Activated T-helper 2 cell treated with anti-CD3 and anti-CD28 coated beads, Interferon-gamma antibody, Interleukin-2, Interleukin-4, amounts not matched to agents 10 μg/mL and 5 μg/mL and 100 μg/mL, durations not matched to agents 14 hours and 24 hours and 36 hours (primary cell): ENCODE data around the gene GAS6. TPM values are rescaled to one million over a fixed set of nuclear protein-coding genes. Genes with fewer than 3 reads are reported as not detected.
"Not testable (repeated sequence)": the region's sequence is repeated elsewhere in the genome, so short reads cannot be mapped to it uniquely, and the experiment has no call there.

Experiments
- DNase-seq: peaks from one replicate; pipeline ENCODE4 v3.0.0; 2021; ENCODE audit warnings: low spot score
- H3K27ac Mint-ChIP-seq: one replicate; pipeline ENCODE4 v1.8.0; 2021; ENCODE audit warnings: mixed read lengths
- H3K27me3 Mint-ChIP-seq: one replicate; pipeline ENCODE4 v1.8.0; 2021; ENCODE audit warnings: low read depth, mixed read lengths
- H3K36me3 Mint-ChIP-seq: one replicate; pipeline ENCODE4 v1.8.0; 2021; ENCODE audit warnings: low read depth, mixed read lengths
- H3K4me1 Mint-ChIP-seq: one replicate; pipeline ENCODE4 v1.8.0; 2021; ENCODE audit warnings: low read depth, mixed read lengths
- H3K4me3 Mint-ChIP-seq: one replicate; pipeline ENCODE4 v1.8.0; 2021; ENCODE audit warnings: low read depth, mild to moderate bottlenecking, moderate library complexity, mixed read lengths
- H3K9me3 Mint-ChIP-seq: one replicate; pipeline ENCODE4 v1.8.0; 2021; ENCODE audit warnings: mixed read lengths
- intact Hi-C: fragments of 100-400 bp; cut with micrococcal nuclease; formaldehyde crosslinking; loops from one replicate; pipeline ENCODE4 v1.15.1; 2023
- total RNA-seq: library from RNA; stranded (reverse); gene quantifications from 2 replicates; pipeline ENCODE4 v1.2.3, GENCODE V29; 2022

GAS6 gene
- total RNA-seq, 1 donor from 2014 or later: 0.32 TPM

- H3K9me3 Mint-ChIP-seq: no peaks in the 10 kb centered on the region
- H3K4me1 Mint-ChIP-seq: peaks cover 4% of the 10 kb centered on the region
- no peak for DNase-seq
- intact Hi-C loops: no loop called here
- H3K36me3 Mint-ChIP-seq: peaks cover 3% of the 10 kb centered on the region
- H3K27ac Mint-ChIP-seq: no peak overlapping the region
- no peak overlapping the region for H3K4me3 Mint-ChIP-seq
- H3K27me3 Mint-ChIP-seq: no peaks in the 10 kb centered on the region
These were observed 30.6 kb downstream of the GAS6 start for GRCh38 chr13:113833111-113833830.

- intact Hi-C loops: no loop called here
- H3K36me3 Mint-ChIP-seq: peaks cover 3% of the 10 kb centered on the region
- H3K4me3 Mint-ChIP-seq: no peak overlapping the region
- H3K27ac Mint-ChIP-seq: no peak overlapping the region
- no peaks in the 10 kb centered on the region for H3K9me3 Mint-ChIP-seq
- H3K27me3 Mint-ChIP-seq: no peaks in the 10 kb centered on the region
- no peak for DNase-seq
- H3K4me1 Mint-ChIP-seq: peaks cover 4% of the 10 kb centered on the region
These were observed 31.2 kb downstream of the GAS6 start for GRCh38 chr13:113832631-113833030.

GRCh38 chr13:113832205-113832604, 31.7 kb downstream of the GAS6 start:
- Mint-ChIP-seq H3K9me3 (no peaks in the 10 kb centered on the region), H3K4me3 (no peak overlapping the region), H3K27ac (no peak overlapping the region), H3K27me3 (no peaks in the 10 kb centered on the region), H3K36me3 (peaks cover 3% of the 10 kb centered on the region), H3K4me1 (peaks cover 4% of the 10 kb centered on the region)
- no peak for DNase-seq
- intact Hi-C loops: no loop called here

DNA sequence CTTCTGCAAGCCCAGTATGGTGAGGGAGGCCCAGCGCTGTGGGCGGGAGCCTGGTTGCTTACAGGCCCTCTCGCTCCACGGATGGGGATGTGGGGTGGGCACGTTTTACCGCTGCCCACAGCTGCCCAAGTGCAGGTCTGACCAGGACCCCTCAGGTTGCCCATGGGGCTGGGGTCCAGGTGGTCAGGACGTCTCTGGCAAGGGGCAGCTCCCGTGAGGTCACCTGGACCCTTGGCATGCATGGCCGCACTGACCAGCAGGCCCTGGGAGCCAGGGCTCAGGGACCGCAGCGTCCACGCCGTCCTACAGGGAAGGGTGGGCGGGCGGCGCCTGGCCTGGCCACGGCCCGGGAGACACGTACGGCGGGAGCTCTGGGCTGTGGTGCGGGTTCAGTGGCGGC, 32.8 kb downstream of the GAS6 start:
- no peaks in the 10 kb centered on the region for H3K4me1 Mint-ChIP-seq
- H3K36me3 Mint-ChIP-seq: peaks cover 3% of the 10 kb centered on the region
- H3K27ac Mint-ChIP-seq: no peak overlapping the region
- no peaks in the 10 kb centered on the region for H3K27me3 Mint-ChIP-seq
- H3K4me3 Mint-ChIP-seq: no peak overlapping the region
- no peaks in the 10 kb centered on the region for H3K9me3 Mint-ChIP-seq
- no peak for DNase-seq
- intact Hi-C loops: no loop called here

- not testable (repeated sequence) for H3K27ac Mint-ChIP-seq
These were observed 33.4 kb downstream of the GAS6 start for GRCh38 chr13:113830426-113830950.

DNA sequence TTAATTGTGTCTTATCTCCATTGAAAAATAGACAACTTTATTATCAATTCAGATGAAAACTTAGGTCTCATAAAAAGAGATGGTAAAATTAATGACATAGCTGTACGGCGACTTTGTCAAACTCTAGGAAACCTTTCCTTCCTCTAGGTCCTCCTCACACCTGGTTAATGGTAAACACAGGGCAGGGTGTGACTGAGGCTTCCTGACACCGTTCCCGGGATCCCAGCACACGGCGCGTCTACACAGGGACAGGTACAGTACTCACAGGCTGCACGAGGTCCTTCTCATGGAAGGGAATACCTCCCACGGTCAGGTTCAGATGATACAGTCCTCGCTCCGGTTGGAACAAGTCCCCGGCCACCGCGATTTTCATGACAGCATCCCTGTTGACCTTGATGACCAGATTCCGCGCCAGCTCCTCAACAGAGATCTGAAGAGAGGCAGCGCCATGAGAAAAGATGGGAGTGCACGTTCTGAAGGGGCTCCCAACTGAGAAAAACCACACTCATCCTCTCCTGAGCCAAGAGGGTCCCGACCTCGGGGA, 35.5 kb downstream of the GAS6 start:
- Mint-ChIP-seq H3K4me3 (no peak overlapping the region), H3K4me1 (no peaks in the 10 kb centered on the region), H3K9me3 (no peaks in the 10 kb centered on the region), H3K36me3 (no peaks in the 10 kb centered on the region), H3K27me3 (no peaks in the 10 kb centered on the region), H3K27ac (no peak overlapping the region)
- no peak for DNase-seq
- intact Hi-C loops: no loop called here

More at GRCh38 chr13:113830426-113830950, 33.4 kb downstream of the GAS6 start:
- H3K4me1 Mint-ChIP-seq, H3K36me3 Mint-ChIP-seq, H3K27me3 Mint-ChIP-seq, DNase-seq, intact Hi-C loops, H3K9me3 Mint-ChIP-seq, H3K4me3 Mint-ChIP-seq: not testable (repeated sequence)

DNA sequence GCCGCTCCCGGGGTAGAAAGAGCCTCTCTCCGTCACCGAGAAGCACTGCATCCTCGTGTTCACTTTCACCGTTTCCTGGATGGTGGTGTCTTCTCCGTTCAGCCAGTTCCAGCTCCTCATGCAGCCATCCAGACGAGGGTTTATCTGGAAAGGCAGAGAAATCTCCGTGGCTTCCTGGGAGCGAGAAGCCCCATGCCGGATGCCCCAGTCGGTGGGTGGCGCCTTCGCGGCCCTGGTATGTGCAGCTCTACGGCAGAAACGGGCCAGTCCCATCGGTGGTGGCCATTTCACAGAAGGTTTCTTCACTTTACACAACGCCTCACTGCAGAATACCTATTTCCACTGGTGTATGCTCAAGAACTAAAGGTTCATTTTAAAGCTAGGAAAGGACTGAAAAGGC, 36.9 kb downstream of the GAS6 start:
- H3K4me3 Mint-ChIP-seq: no peak overlapping the region
- intact Hi-C loops: no loop called here
- no peaks in the 10 kb centered on the region for H3K4me1 Mint-ChIP-seq
- no peak overlapping the region for H3K27ac Mint-ChIP-seq
- DNase-seq: no peak
- H3K9me3 Mint-ChIP-seq: no peaks in the 10 kb centered on the region
- H3K27me3 Mint-ChIP-seq: no peaks in the 10 kb centered on the region
- H3K36me3 Mint-ChIP-seq: no peaks in the 10 kb centered on the region

DNA sequence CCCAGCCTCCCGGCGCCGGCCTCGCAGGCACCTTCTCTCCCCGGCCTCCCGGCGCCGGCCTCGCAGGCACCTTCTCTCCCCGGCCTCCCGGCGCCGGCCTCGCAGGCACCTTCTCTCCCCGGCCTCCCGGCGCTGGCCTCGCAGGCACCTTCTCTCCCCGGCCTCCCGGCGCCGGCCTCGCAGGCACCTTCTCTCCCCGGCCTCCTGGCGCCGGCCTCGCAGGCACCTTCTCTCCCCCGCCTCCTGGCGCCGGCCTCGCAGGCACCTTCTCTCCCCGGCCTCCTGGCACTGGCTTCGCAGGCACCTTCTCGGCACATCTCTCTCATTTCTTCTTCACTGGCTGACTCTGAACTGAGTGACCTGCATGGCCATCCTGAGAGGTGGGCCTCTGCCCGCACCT, 37.4 kb downstream of the GAS6 start:
- H3K36me3 Mint-ChIP-seq, DNase-seq, intact Hi-C loops, H3K4me1 Mint-ChIP-seq, H3K27me3 Mint-ChIP-seq, H3K27ac Mint-ChIP-seq, H3K9me3 Mint-ChIP-seq, H3K4me3 Mint-ChIP-seq: not testable (repeated sequence)

DNA sequence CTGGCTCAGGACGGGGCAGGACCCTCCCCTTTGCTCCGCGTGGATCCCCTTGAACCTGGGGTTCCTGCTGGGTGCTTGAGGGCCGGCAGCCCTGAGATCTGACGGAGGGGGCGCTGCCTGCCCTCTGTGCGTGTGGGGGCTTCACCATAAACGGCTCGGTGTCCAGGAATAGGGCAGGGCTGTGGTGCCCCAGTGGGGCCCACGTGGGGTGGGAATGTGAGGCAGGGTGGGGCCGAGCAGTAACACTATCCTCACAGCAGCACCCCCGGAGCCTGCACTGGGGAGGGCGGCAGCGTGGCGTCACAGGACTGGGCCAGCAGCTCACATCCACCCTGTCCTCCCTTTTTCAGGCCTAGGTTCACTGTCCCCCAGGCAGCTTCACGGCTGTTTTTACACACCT, 38.0 kb downstream of the GAS6 start:
- Mint-ChIP-seq H3K27me3 (no peaks in the 10 kb centered on the region), H3K4me1 (no peaks in the 10 kb centered on the region), H3K4me3 (no peak overlapping the region), H3K27ac (no peak overlapping the region), H3K36me3 (peaks cover 3% of the 10 kb centered on the region), H3K9me3 (no peaks in the 10 kb centered on the region)
- intact Hi-C loops: no loop called here
- DNase-seq: no peak

DNA sequence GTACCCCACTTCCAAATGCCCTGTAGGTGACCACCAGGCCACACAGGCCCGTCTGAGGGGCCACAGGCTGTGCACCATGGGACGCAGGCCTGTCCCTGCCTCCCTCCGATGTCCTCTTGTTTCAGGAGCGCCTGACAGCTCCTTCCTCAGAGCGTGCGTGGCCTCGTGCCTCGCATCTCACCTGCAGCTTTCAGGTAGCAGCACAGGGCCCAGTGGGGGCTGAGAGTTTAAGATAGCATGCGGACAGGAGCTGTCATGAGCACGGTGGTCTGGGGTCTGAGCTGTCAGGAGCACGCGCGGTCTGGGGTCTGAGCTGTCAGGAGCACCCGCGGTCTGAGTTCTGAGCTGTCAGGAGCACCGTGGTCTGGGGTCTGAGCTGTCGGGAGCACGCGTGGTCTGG, 40.1 kb downstream of the GAS6 start:
- intact Hi-C loops: no loop called here
- H3K4me1 Mint-ChIP-seq: no peaks in the 10 kb centered on the region

DNA sequence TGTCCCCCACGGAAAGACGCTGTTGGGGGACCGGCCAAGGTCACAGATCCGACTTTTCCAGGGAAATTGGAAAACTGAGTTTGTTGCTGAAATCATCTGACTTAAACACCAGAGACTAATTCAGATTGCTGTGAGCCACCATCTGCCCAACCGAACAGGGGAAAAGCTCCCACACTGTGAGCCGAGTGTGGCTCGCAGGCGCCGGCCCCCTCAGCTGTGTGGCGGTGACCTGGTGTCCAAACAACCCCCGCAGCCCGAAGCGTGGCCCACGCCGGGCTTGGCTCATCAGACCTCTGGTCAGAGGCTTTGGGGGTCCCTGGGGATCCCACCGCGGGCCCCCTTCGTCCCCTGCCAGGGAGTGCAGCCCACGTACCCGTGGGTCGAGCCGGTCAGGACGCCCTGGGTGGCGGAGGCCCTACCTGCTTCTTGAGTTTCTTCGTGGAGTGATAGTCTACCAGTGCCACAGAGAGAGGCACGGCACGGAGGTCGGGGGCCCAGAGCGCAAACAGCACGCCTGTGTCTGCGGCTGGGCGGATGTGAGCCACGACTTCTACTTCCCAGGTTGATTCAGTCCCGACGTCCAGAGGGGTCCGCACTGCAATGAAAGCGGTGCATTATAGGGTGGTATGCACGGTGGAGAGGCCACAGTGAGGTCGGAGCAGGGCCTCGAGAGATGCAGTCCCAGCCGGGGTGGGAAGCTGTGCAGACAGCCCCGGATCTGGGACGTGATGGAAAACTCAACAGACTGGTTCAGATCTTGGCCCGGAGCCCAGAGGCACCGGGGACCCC, 40.7 kb downstream of the GAS6 start:
- Mint-ChIP-seq H3K36me3 (peaks cover 3% of the 10 kb centered on the region), H3K27ac (no peak overlapping the region), H3K4me1 (no peaks in the 10 kb centered on the region), H3K27me3 (no peaks in the 10 kb centered on the region), H3K4me3 (no peak overlapping the region), H3K9me3 (no peaks in the 10 kb centered on the region)
- DNase-seq: no peak
- intact Hi-C loops: no loop called here

More for the DNA sequence above, 40.1 kb downstream of the GAS6 start:
- Mint-ChIP-seq H3K36me3 (peaks cover 3% of the 10 kb centered on the region), H3K27me3 (no peaks in the 10 kb centered on the region), H3K4me3 (no peak overlapping the region), H3K9me3 (no peaks in the 10 kb centered on the region), H3K27ac (no peak overlapping the region)
- DNase-seq: no peak

DNA sequence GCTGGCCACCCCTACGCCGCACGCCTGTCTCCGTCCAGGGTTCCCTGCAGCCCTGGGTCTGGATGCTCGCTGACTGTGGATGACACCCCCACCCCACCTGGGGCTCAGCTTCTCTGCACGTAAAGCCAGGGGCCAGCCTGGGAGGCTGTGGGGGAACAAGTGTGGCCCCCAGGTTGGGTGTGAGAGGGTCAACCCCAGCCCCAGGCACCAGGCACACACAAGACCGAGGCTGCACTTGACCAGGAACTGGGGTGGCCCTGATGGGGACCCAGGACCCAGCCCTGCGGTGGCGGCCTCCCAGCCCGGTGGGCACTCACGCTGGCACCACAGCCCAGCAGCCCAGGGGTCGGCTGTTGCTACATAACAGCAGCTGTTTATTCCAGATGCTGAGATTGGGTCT, 41.6 kb downstream of the GAS6 start:
- Mint-ChIP-seq H3K9me3 (no peaks in the 10 kb centered on the region), H3K27me3 (no peaks in the 10 kb centered on the region), H3K4me3 (no peak overlapping the region), H3K27ac (no peak overlapping the region), H3K36me3 (peaks cover 6% of the 10 kb centered on the region), H3K4me1 (peaks cover 2% of the 10 kb centered on the region)
- intact Hi-C loops: no loop called here
- DNase-seq: no peak

- Mint-ChIP-seq H3K4me3 (no peak overlapping the region), H3K27me3 (no peaks in the 10 kb centered on the region), H3K36me3 (peaks cover 8% of the 10 kb centered on the region), H3K27ac (no peak overlapping the region), H3K9me3 (no peaks in the 10 kb centered on the region), H3K4me1 (peaks cover 3% of the 10 kb centered on the region)
- DNase-seq: no peak
- intact Hi-C loops: no loop called here
These were observed 42.0 kb downstream of the GAS6 start for GRCh38 chr13:113821847-113822246.
